ENCODE results near the gene C11orf68.

DNA sequence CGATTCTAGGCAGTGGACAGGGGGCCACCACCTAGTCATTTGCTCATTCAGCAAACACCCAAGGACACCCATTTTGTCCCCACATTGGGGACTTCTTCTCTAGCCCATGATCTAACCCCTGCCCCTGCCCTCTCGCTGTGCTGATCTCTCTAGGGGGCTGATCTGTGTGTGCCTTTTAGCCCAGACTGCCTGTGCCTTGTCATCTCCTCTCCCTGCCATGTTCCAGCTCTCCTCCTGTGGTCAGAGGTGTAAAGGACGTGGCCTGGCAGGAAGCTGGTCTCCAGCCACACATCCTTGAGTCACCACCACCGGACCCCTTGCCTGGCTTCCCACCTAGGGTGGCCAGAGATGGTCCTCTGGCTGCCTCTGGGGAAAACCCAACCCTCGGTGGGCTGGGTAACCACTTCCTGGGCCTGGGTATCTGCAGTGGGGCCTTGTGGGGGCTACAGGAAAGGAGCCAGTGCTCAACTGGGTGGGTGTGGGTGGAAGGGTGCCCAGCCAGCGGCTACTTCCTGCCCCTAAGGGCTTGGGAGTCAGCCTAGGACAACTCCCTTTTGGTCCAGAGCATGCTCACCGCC, 37.9 kb downstream of the C11orf68 start:
- TF ChIP-seq POLR2A (IDR thresholded peaks at IDR 0.05; ENCODE audit: low read depth, low read length), result no peak; the same call in 1 of the 2 replicates
- no peak for TF ChIP-seq POLR2AphosphoS5 (IDR thresholded peaks at IDR 0.05; ENCODE audit: low read depth, low read length)
- no peak for TF ChIP-seq TAF1 (IDR thresholded peaks at IDR 0.05; ENCODE audit: borderline replicate concordance, low read depth, low read length)

Measured in GM12892 (cell line).